ENCODE data around the gene ARHGAP24. TPM values are rescaled to one million over a fixed set of nuclear protein-coding genes. Genes with fewer than 3 reads are reported as not detected.

ARHGAP24 gene
- total and polyA plus RNA-seq, 2 donors from 2014 or later, result 78.1 to 94.7 TPM

DNA sequence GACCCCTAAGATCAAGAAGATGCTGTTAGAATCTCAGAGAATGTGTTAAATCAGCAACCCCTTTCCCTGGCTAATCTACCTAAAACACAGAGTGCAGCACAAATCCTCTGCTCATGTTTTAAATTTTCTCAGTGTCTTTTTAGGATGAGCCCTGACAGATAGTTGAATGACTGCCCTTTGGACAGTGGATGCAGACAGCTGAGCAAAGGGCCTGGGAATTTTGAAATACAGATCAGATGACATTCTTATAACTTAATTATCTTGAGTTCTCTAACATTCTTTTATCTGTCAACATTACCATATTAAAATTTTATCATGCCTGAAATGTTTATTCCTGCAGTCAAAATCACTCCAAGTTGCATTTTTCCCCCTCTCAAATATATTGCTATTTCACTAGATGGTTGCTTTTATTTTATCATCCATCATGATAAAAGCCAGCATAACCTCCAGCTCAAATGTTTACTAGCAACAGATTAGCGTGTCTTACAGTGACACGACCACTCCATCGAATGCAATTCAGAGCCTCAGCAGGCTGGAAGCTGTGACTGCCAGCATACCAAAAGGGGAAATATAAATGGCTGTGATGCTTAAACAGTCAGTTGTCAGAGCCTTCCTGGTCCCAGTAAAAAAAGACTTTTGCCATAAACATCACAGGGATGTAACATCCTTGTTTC is 22.8 kb upstream of the ARHGAP24 start:
- TF ChIP-seq, protein P1, sequence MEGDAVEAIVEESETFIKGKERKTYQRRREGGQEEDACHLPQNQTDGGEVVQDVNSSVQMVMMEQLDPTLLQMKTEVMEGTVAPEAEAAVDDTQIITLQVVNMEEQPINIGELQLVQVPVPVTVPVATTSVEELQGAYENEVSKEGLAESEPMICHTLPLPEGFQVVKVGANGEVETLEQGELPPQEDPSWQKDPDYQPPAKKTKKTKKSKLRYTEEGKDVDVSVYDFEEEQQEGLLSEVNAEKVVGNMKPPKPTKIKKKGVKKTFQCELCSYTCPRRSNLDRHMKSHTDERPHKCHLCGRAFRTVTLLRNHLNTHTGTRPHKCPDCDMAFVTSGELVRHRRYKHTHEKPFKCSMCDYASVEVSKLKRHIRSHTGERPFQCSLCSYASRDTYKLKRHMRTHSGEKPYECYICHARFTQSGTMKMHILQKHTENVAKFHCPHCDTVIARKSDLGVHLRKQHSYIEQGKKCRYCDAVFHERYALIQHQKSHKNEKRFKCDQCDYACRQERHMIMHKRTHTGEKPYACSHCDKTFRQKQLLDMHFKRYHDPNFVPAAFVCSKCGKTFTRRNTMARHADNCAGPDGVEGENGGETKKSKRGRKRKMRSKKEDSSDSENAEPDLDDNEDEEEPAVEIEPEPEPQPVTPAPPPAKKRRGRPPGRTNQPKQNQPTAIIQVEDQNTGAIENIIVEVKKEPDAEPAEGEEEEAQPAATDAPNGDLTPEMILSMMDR (IDR thresholded peaks at IDR 0.05; ENCODE audit: borderline replicate concordance, extremely low read depth, insufficient read depth), result no peak
- FAIRE-seq (no peak), DNase-seq (peak in 2 of 5 donors; percentile 33 to 70)
- intact Hi-C loops (cut with DNase I), result no loop called here
- Histone ChIP-seq H3K9me3 (ENCODE audit: control insufficient read depth in 2 of 3, insufficient read depth in 1 of 3, low read length in 3 of 3) (no peaks in the 10 kb centered on the region), H3K4me3 (ENCODE audit: low read length in 3 of 3) (no peak overlapping the region), H3K27me3 (ENCODE audit: control insufficient read depth, insufficient read depth, low read length) (no peaks in the 10 kb centered on the region), H3K36me3 (ENCODE audit: control insufficient read depth in 2 of 3, insufficient read depth in 3 of 3, low read length in 3 of 3) (no peaks in the 10 kb centered on the region), H3K9ac (ENCODE audit: low read length in 3 of 3) (no peak overlapping the region), H3K4me1 (ENCODE audit: control insufficient read depth in 2 of 3, insufficient read depth in 2 of 3, low read depth in 1 of 3, low read length in 3 of 3) (no peaks in the 10 kb centered on the region), H3K27ac (ENCODE audit: low read depth in 2 of 2, low read length in 2 of 2) (no peak overlapping the region)

DNA sequence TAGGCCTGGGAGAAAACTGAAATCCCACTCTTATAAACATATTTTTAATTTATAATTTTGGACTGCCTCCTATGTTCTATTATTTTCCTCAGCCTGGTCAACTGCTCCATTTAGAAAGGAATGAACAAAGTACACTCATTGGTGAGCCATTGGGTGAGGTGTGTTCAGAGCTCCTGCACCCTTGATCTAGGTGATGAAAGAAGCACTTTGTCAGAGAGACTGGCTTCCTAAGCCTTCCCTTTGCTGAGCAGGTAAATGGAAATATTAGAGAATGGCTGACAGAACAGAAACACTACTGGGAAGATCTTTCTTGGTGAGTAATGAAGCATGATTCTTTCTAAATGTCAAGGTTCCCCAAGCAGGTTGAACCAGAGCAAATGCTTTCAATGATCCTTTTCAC is 19.0 kb upstream of the ARHGAP24 start:
- Histone ChIP-seq H3K27me3 (ENCODE audit: control insufficient read depth, insufficient read depth, low read length) (no peaks in the 10 kb centered on the region), H3K4me3 (ENCODE audit: low read length in 3 of 3) (no peak overlapping the region), H3K36me3 (ENCODE audit: control insufficient read depth in 2 of 3, insufficient read depth in 3 of 3, low read length in 3 of 3) (no peaks in the 10 kb centered on the region), H3K9me3 (ENCODE audit: control insufficient read depth in 2 of 3, insufficient read depth in 1 of 3, low read length in 3 of 3) (no peaks in the 10 kb centered on the region), H3K9ac (ENCODE audit: low read length in 3 of 3) (no peak overlapping the region), H3K27ac (ENCODE audit: low read depth in 2 of 2, low read length in 2 of 2) (no peak overlapping the region), H3K4me1 (ENCODE audit: control insufficient read depth in 2 of 3, insufficient read depth in 2 of 3, low read depth in 1 of 3, low read length in 3 of 3) (no peaks in the 10 kb centered on the region)
- DNase-seq (no peak), FAIRE-seq (no peak)
- intact Hi-C loops (cut with DNase I), result no loop called here
- TF ChIP-seq, protein P1 (IDR thresholded peaks at IDR 0.05; ENCODE audit: borderline replicate concordance, extremely low read depth, insufficient read depth), result no peak

DNA sequence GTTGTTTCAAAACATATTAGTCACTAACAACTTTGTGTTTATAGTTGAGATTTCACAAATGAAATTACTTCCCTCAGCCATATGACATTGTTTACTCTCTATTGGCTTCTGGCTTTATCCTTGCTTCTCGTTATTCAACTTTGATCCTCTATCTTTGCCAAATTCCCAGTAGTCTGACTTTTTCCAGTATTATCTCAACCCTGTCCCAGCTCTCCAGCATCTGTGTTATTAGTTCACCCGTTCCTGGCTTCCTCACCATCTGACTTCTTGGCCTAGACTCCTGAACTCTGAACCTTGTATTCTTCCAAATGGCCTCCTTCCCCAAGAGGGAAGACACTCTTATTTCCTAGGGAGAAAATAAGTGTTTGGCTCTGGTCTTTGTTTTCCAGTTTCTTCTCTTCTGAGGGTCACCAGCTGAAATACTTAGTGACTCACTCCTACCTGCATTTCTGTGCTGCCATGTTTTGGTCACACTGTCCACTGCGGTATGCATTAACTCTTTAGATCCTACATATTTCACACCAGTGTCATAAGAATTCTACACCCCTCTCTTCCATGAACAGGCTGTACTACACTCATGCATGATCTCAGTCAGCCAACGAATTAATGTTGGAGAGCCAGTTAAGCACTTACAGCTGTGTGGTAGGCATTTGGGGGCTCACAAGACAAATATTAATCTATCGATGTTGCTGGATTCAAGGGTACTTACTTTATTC is 17.0 kb upstream of the ARHGAP24 start:
- no peaks in the 10 kb centered on the region for H3K27me3 ChIP-seq (ENCODE audit: control insufficient read depth, insufficient read depth, low read length)
- intact Hi-C loops (cut with DNase I), result no loop called here
- no peak for DNase-seq
- no peak for FAIRE-seq
- no peaks in the 10 kb centered on the region for H3K36me3 ChIP-seq (ENCODE audit: control insufficient read depth in 2 of 3, insufficient read depth in 3 of 3, low read length in 3 of 3)
- H3K27ac ChIP-seq (ENCODE audit: low read depth in 2 of 2, low read length in 2 of 2), result no peak overlapping the region
- TF ChIP-seq, protein P1 (IDR thresholded peaks at IDR 0.05; ENCODE audit: borderline replicate concordance, extremely low read depth, insufficient read depth), result no peak
- H3K4me1 ChIP-seq (ENCODE audit: control insufficient read depth in 2 of 3, insufficient read depth in 2 of 3, low read depth in 1 of 3, low read length in 3 of 3), result no peaks in the 10 kb centered on the region
- H3K4me3 ChIP-seq (ENCODE audit: low read length in 3 of 3), result no peak overlapping the region
- H3K9me3 ChIP-seq (ENCODE audit: control insufficient read depth in 2 of 3, insufficient read depth in 1 of 3, low read length in 3 of 3), result no peaks in the 10 kb centered on the region
- H3K9ac ChIP-seq (ENCODE audit: low read length in 3 of 3), result no peak overlapping the region
